ENCODE data around the gene FKBP2. TPM values are rescaled to one million over a fixed set of nuclear protein-coding genes. Genes with fewer than 3 reads are reported as not detected.

FKBP2 gene
- total and polyA plus RNA-seq, 8 donors, result 15.2 to 257 (median 57.6) TPM

- H3K9me3 ChIP-seq, result no peaks in the 10 kb centered on the region
- H3K27me3 ChIP-seq, result no peaks in the 10 kb centered on the region
- H3K27ac ChIP-seq, result no peak overlapping the region
- peaks cover 4 to 21% (median 16%) of the 10 kb centered on the region in 4 donors for H3K4me1 ChIP-seq
- intact Hi-C loops (cut with DNase I; ENCODE audit: low total_unique reads), result no loop called here
- peaks cover 15 to 67% (median 57%) of the 10 kb centered on the region in 4 donors for H3K36me3 ChIP-seq
- WGBS, 5 donors, result 80 to 90% (median 88%) methylated on average over 11 to 17 of the region's 17 CpGs
- no peak for DNase-seq
- TF ChIP-seq EP300 (IDR thresholded peaks at IDR 0.05) (no peak), CTCF (IDR thresholded peaks at IDR 0.05) (no peak), POLR2A (IDR thresholded peaks at IDR 0.05) (no peak), POLR2AphosphoS5 (IDR thresholded peaks at IDR 0.05) (no peak)
- H3K4me3 ChIP-seq, result no peak overlapping the region
Observed at GRCh38 chr11:64220271-64220670, 20.6 kb upstream of the FKBP2 start.

DNA sequence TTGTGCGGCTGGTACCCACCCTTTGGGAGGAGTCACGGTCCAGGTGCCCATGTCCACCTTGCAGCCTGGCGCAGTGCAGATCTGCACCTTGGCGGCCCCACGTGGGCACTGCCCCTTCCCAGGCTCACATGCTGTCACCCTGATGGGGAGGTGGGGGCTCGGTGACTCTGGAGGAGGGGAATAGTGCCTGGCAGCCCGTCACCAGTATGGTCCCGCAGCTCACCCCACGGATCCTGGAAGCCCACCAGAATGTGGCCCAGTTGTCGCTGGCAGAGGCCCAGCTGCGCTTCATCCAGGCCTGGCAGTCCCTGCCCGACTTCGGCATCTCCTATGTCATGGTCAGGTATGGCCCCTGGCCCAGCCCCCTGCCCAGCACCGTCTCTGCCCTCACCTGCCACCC lies 20.1 kb upstream of the FKBP2 start:
- intact Hi-C loops (cut with DNase I; ENCODE audit: low total_unique reads), result no loop called here

DNA sequence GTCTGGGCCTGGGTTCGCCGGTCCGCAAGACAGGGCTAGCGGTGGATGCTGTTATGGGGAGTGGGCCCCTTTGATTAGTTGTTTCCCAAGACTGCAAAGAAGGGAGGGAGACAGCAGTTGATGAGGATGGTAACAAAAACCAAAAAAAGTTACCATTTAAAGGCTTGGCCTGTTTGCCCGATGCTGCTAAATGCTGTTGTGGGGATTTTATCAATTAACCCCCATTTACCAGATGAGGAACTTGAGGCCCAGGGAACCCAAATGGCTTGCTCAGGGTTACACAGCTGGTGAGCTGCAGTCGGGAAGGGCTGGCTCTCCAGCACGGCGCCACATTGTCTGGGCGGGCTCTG lies 18.3 kb upstream of the FKBP2 start:
- intact Hi-C loops (cut with DNase I; ENCODE audit: low total_unique reads), result no loop called here
- 54 to 73% (median 70%) methylated on average over 5 to 9 of the region's 9 CpGs for WGBS, 5 donors
- TF ChIP-seq CTCF (IDR thresholded peaks at IDR 0.05) (no peak), EP300 (IDR thresholded peaks at IDR 0.05) (no peak), POLR2AphosphoS5 (IDR thresholded peaks at IDR 0.05) (no peak), POLR2A (IDR thresholded peaks at IDR 0.05) (no peak)
- Histone ChIP-seq H3K27ac (no peak overlapping the region), H3K36me3 (peaks cover 15 to 58% (median 51%) of the 10 kb centered on the region in 4 donors), H3K4me1 (peaks cover 17 to 37% (median 35%) of the 10 kb centered on the region in 4 donors), H3K9me3 (no peaks in the 10 kb centered on the region), H3K27me3 (no peaks in the 10 kb centered on the region), H3K4me3 (no peak overlapping the region)
- DNase-seq, result no peak

More for the DNA sequence above, 20.1 kb upstream of the FKBP2 start:
- Histone ChIP-seq H3K27ac (no peak overlapping the region), H3K4me1 (peaks cover 8 to 24% (median 21%) of the 10 kb centered on the region in 4 donors), H3K4me3 (no peak overlapping the region), H3K27me3 (no peaks in the 10 kb centered on the region), H3K36me3 (peaks cover 15 to 67% (median 57%) of the 10 kb centered on the region in 4 donors), H3K9me3 (no peaks in the 10 kb centered on the region)
- WGBS, 5 donors, result 84 to 95% (median 87%) methylated on average over 7 to 14 of the region's 14 CpGs
- TF ChIP-seq POLR2A (IDR thresholded peaks at IDR 0.05) (no peak), EP300 (IDR thresholded peaks at IDR 0.05) (no peak), CTCF (IDR thresholded peaks at IDR 0.05) (no peak), POLR2AphosphoS5 (IDR thresholded peaks at IDR 0.05) (no peak)
- no peak for DNase-seq

DNA sequence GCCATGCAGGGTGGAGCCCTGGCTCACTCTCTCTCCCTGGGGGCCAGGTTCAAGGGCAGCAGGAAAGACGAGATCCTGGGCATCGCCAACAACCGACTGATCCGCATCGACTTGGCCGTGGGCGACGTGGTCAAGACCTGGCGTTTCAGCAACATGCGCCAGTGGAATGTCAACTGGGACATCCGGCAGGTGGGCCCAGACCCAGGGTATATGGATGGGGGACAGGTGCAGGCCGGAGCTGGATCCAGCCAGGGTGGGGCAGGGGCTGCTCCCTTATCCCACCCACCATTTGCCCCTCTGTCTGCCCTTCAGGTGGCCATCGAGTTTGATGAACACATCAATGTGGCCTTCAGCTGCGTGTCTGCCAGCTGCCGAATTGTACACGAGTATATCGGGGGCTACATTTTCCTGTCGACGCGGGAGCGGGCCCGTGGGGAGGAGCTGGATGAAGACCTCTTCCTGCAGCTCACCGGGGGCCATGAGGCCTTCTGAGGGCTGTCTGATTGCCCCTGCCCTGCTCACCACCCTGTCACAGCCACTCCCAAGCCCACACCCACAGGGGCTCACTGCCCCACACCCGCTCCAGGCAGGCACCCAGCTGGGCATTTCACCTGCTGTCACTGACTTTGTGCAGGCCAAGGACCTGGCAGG lies 17.8 kb upstream of the FKBP2 start:
- peak in 1 of 2 donors; percentile 14 for DNase-seq
- Histone ChIP-seq H3K27me3 (no peaks in the 10 kb centered on the region), H3K4me1 (peaks cover 21 to 42% (median 40%) of the 10 kb centered on the region in 4 donors), H3K9me3 (no peaks in the 10 kb centered on the region), H3K27ac (no peak overlapping the region), H3K4me3 (no peak overlapping the region), H3K36me3 (peaks cover 15 to 57% (median 51%) of the 10 kb centered on the region in 4 donors)
- intact Hi-C loops (cut with DNase I; ENCODE audit: low total_unique reads), result no loop called here
- TF ChIP-seq EP300 (IDR thresholded peaks at IDR 0.05), result no peak
- no peak for TF ChIP-seq CTCF (IDR thresholded peaks at IDR 0.05)
- TF ChIP-seq POLR2AphosphoS5 (IDR thresholded peaks at IDR 0.05), result no peak
- no peak for TF ChIP-seq POLR2A (IDR thresholded peaks at IDR 0.05)
- 81 to 84% (median 82%) methylated on average over 12 to 24 of the region's 24 CpGs for WGBS, 5 donors
